Measurements from ENCODE around the gene KIF4A.
"Not testable (repeated sequence)": the region's sequence is repeated elsewhere in the genome, so short reads cannot be mapped to it uniquely, and the experiment has no call there.

Gene KIF4A

DNA sequence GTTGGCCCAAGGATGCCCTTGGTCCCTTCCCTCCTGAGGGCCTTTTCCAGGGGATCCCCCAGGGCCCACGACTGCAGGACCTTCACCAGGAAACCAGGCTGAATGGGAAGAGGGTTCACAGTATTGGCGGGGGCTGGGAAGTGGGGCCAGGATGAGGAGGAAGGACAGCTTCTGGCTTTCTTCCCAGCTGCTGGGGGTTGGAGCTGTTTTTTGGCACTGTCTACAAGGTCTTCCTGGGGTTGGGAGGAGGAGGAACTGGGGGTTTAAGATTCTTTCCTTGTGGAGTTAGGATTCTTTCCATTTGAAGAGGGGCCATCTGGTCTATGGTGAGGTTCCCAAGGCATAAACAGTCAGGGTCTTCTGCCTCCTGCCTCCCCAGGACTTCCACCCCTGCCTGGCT, 64.8 kb downstream of the KIF4A start:
- no peak overlapping the region for H3K27ac ChIP-seq
- H3K9ac ChIP-seq, result no peak overlapping the region
- peaks cover 15% of the 10 kb centered on the region for H3K9me3 ChIP-seq
- TF ChIP-seq Cebpa-rat (IDR thresholded peaks at IDR 0.05), result no peak
- H4K20me1 ChIP-seq, result no peaks in the 10 kb centered on the region
- H3K4me1 ChIP-seq, result no peaks in the 10 kb centered on the region
- H3K36me3 ChIP-seq, result peaks cover 59% of the 10 kb centered on the region
- H3K4me2 ChIP-seq, result no peak overlapping the region
- no peak overlapping the region for H3K4me3 ChIP-seq
- H3K27me3 ChIP-seq, result peaks cover 50% of the 10 kb centered on the region

DNA sequence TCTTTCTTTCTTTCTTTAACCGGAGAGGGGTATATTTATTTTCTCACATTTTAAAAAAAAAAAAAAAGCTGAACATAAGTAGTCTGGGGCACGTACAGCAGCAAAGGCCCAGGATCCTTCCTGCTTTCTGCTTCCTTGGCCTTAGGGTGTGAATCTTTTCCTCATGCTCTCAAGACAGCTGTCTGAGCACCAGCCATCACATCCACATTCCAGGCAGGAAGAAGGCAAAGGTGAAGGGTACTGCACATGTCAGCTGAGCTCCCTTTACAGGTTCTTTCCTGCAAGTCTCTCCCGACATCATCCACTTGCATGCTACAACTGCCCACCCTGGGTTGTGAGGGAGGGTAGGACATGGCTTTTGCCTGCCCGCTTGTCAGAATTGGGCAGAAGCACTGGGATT, 69.6 kb downstream of the KIF4A start:
- Histone ChIP-seq H4K20me1 (peaks cover 6% of the 10 kb centered on the region; the same call in 1 of the 2 replicates), H3K9me3 (peaks cover 5% of the 10 kb centered on the region), H3K36me3 (peaks cover 66% of the 10 kb centered on the region), H3K27ac (no peak overlapping the region), H3K27me3 (peaks cover 58% of the 10 kb centered on the region), H3K9ac (no peak overlapping the region), H3K4me2 (no peak overlapping the region), H3K4me1 (no peaks in the 10 kb centered on the region), H3K4me3 (no peak overlapping the region)
- TF ChIP-seq Cebpa-rat (IDR thresholded peaks at IDR 0.05), result no peak

DNA sequence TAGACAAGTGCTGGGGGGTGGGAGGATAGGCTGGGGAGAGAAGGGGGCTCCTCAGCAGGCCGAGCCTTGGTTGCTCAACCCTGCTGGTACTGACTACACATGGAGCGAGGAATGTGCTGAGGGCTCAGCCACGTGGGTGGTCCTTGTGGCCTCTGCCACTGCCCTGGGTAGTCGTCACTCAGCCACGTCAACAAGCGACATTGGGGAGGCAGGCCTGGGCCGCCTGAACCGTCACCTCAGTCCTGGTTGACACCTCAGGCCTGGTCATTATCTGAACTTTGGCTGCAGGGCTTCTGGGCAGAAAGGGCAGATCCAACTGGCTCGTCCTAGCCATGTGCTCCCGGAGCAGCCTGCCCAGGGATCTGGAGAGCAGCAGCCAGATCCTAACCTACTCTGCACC, 70.5 kb downstream of the KIF4A start:
- H3K27me3 ChIP-seq, result peaks cover 49% of the 10 kb centered on the region
- H3K9me3 ChIP-seq, result peaks cover 5% of the 10 kb centered on the region
- H3K36me3 ChIP-seq, result peaks cover 57% of the 10 kb centered on the region
- H3K4me1 ChIP-seq, result no peaks in the 10 kb centered on the region
- peaks cover 6% of the 10 kb centered on the region; the same call in 1 of the 2 replicates for H4K20me1 ChIP-seq
- H3K4me3 ChIP-seq, result no peak overlapping the region
- no peak overlapping the region for H3K4me2 ChIP-seq
- no peak overlapping the region for H3K9ac ChIP-seq
- H3K27ac ChIP-seq, result no peak overlapping the region
- no peak for TF ChIP-seq Cebpa-rat (IDR thresholded peaks at IDR 0.05)

DNA sequence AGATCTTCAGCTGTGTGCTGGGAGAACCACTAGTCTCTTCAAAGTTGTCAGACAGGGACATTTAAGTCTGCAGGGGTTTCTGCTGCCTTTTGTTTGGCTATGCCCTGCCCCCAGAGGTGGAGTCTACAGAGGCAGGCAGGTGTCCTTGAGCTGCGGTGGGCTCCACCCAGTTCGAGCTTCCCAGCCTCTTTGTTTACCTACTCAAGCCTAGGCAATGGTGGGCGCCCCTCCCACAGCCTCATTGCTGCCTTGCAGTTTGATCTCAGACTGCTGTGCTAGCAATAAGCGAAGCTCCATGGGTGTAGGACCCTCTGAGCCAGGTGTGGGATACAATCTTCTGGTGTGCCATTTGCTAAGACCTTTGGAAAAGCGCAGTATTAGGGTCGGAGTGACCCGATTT, 78.8 kb downstream of the KIF4A start:
- H3K4me3 ChIP-seq, H3K27ac ChIP-seq: not testable (repeated sequence)

GRCh38 chrX:70386235-70386634, 96.3 kb downstream of the KIF4A start:
- TF ChIP-seq Cebpa-rat (IDR thresholded peaks at IDR 0.05), result no peak
- Histone ChIP-seq H3K4me3 (no peak overlapping the region), H4K20me1 (no peaks in the 10 kb centered on the region), H3K4me1 (no peaks in the 10 kb centered on the region), H3K27me3 (peaks cover 52% of the 10 kb centered on the region), H3K27ac (no peak overlapping the region), H3K9ac (no peak overlapping the region), H3K9me3 (no peaks in the 10 kb centered on the region), H3K36me3 (peaks cover 47% of the 10 kb centered on the region), H3K4me2 (no peak overlapping the region)

More for the DNA sequence above, 78.8 kb downstream of the KIF4A start:
- not testable (repeated sequence) for H3K4me2 ChIP-seq, H3K27me3 ChIP-seq, H3K4me1 ChIP-seq, H3K9ac ChIP-seq, H4K20me1 ChIP-seq
- H3K36me3 ChIP-seq, result peaks cover 29% of the 10 kb centered on the region
- peaks cover 23% of the 10 kb centered on the region for H3K9me3 ChIP-seq

- peaks cover 49% of the 10 kb centered on the region for H3K36me3 ChIP-seq
Measured at GRCh38 chrX:70398899-70399298, 109.0 kb downstream of the KIF4A start.

DNA sequence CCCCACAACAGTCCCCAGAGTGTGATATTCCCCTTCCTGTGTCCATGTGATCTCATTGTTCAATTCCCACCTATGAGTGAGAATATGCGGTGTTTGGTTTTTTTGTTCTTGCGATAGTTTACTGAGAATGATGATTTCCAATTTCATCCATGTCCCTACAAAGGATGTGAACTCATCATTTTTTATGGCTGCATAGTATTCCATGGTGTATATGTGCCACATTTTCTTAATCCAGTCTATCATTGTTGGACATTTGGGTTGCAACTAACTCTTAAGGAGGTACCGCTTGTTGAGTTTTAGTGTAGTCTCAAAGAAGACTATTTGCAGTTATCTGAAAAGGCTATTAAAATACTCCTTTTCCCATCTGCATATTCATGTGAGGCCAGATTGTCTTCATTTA, 110.3 kb downstream of the KIF4A start:
- H3K4me1 ChIP-seq, H4K20me1 ChIP-seq, H3K9ac ChIP-seq, H3K9me3 ChIP-seq, H3K4me2 ChIP-seq, H3K4me3 ChIP-seq, H3K27ac ChIP-seq: not testable (repeated sequence)
- peaks cover 57% of the 10 kb centered on the region for H3K36me3 ChIP-seq
- H3K27me3 ChIP-seq, result peaks cover 30% of the 10 kb centered on the region

More at GRCh38 chrX:70398899-70399298, 109.0 kb downstream of the KIF4A start:
- Histone ChIP-seq H3K27me3 (peaks cover 27% of the 10 kb centered on the region), H4K20me1 (no peaks in the 10 kb centered on the region), H3K27ac (no peak overlapping the region), H3K4me2 (no peak overlapping the region), H3K9ac (no peak overlapping the region), H3K9me3 (peaks cover 5% of the 10 kb centered on the region), H3K4me1 (no peaks in the 10 kb centered on the region), H3K4me3 (no peak overlapping the region)
- TF ChIP-seq Cebpa-rat (IDR thresholded peaks at IDR 0.05), result no peak

- H3K9me3 ChIP-seq, result no peaks in the 10 kb centered on the region
- no peaks in the 10 kb centered on the region for H4K20me1 ChIP-seq
- TF ChIP-seq Cebpa-rat (IDR thresholded peaks at IDR 0.05), result no peak
- H3K36me3 ChIP-seq, result peaks cover 60% of the 10 kb centered on the region
- H3K4me1 ChIP-seq, result no peaks in the 10 kb centered on the region
- no peak overlapping the region for H3K9ac ChIP-seq
- H3K27me3 ChIP-seq, result peaks cover 40% of the 10 kb centered on the region
- no peak overlapping the region for H3K4me3 ChIP-seq
- H3K4me2 ChIP-seq, result no peak overlapping the region
- no peak overlapping the region for H3K27ac ChIP-seq
Measured at GRCh38 chrX:70402721-70403120, 112.8 kb downstream of the KIF4A start.

DNA sequence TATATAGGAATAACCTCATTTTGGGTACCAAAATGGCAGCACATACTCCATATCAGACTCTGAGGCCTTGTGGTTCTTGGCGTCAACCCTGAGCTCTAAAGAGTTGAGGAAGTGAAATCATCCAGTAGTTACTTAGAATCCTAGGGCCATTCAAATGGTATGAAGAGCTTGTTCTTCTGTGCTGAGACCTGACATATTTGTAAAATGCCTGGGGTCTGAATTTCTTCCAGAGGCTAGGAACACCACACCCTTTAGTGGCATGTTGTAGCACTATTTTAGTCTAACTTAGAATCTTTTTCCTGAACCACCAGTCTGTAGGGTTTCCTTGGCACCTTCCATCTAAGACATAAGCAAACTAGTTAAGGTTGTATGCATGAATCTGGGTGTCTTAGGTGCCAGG, 115.1 kb downstream of the KIF4A start:
- Histone ChIP-seq H3K4me1 (no peaks in the 10 kb centered on the region), H3K36me3 (peaks cover 73% of the 10 kb centered on the region), H3K27ac (no peak overlapping the region), H3K4me2 (no peak overlapping the region), H4K20me1 (no peaks in the 10 kb centered on the region), H3K9ac (no peak overlapping the region), H3K27me3 (peaks cover 52% of the 10 kb centered on the region), H3K9me3 (no peaks in the 10 kb centered on the region), H3K4me3 (no peak overlapping the region)
- TF ChIP-seq Cebpa-rat (IDR thresholded peaks at IDR 0.05), result no peak

DNA sequence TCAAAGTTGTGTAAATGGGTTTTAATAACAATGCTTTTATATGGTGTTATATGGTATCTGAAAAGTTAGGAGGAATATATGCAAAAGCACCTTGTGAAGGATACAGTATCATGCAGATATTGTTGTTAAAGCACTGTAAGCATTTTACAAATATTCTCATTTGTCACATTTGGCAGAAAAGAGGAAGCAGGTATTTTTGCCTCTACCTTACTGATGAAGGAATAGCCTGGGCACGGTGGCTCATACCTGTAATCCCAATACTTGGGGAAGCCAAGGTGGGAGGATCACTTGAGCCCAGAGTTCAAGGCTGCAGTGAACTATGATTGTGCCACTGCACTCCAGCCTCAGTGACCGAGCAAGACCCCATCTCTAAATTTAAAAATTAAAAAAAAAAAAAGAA, 121.0 kb downstream of the KIF4A start:
- Histone ChIP-seq H3K27ac (no peak overlapping the region), H3K9ac (no peak overlapping the region), H3K27me3 (peaks cover 69% of the 10 kb centered on the region), H4K20me1 (no peaks in the 10 kb centered on the region), H3K4me2 (no peak overlapping the region), H3K4me3 (no peak overlapping the region), H3K36me3 (peaks cover 60% of the 10 kb centered on the region), H3K9me3 (no peaks in the 10 kb centered on the region), H3K4me1 (no peaks in the 10 kb centered on the region)
- TF ChIP-seq Cebpa-rat (IDR thresholded peaks at IDR 0.05), result no peak

- H3K36me3 ChIP-seq, result peaks cover 54% of the 10 kb centered on the region
- no peaks in the 10 kb centered on the region for H4K20me1 ChIP-seq
- H3K4me3 ChIP-seq, result no peak overlapping the region
- H3K27ac ChIP-seq, result no peak overlapping the region
- H3K9ac ChIP-seq, result no peak overlapping the region
- H3K4me2 ChIP-seq, result no peak overlapping the region
- TF ChIP-seq Cebpa-rat (IDR thresholded peaks at IDR 0.05), result no peak
- no peaks in the 10 kb centered on the region for H3K4me1 ChIP-seq
- H3K27me3 ChIP-seq, result peaks cover 63% of the 10 kb centered on the region
- H3K9me3 ChIP-seq, result no peaks in the 10 kb centered on the region
Measured at GRCh38 chrX:70411475-70411874, 121.6 kb downstream of the KIF4A start.

All from BLaER1 (cell line).